EH (cell line): ENCODE data around the gene DGKH.
A peak's percentile ranks its signal among the peaks of the same experiment; 100 is the strongest.

ENCODE experiments used
- DNase-seq: peaks from one replicate; pipeline ENCODE4 v3.0.0-alpha.2; 2015; ENCODE audit warnings: low read depth

DGKH gene

DNA sequence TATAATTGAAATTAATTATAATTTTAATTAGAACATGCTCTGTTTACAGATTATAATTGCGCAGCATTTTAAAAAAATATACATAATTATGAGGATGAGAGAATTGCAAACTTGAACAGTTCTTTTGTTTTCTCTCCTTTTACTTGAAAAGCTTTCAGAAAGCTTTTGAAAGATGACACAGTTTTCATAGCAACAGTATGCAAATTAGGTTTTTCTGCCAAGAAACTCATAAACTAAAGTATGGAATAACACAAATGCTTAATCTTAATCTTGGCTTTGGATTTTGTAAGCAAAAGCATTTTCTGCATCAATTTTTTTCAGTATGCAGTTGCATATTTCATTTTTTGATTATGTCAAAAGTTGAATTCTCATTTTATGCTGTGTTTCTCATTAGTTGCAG lies 190.7 kb downstream of the DGKH start:
- no peak for DNase-seq

DNA sequence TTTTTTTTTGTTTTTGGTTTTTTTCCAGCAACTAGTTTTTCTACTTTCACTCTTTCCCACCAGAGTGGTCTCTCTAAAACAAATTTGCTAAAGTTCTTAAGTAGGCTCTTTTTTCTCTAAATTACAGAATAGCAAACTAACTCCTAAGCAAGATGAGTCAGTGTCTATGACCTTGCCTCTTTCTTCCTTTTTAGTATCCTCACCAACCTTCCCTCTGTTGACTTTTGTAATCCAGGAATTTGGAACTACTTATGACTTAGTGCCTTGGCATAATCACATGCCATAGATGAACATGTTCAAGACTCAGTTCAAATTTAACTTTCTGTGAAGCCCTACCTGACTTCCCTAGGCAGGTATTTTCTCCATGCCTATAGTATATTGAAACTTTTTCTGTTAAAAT lies 191.2 kb downstream of the DGKH start:
- DNase-seq: peak; percentile 52

DNA sequence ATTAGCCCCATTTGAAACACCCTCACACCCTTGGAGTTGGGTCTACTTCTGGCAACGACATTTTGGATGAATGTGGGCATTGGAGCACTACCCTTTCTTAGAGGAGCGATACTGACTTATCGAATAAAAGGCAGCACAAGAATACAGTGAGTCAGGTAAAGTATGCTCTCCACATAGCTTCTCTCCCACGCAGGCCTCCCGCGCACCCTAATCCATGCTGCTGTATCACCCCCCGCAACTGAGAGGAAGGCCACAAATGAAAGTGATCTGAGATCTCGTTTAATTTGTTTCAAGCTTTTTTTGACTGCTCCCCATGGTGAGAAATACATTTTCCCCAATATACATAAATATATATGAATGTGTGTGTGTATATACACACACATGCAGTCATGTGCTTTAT lies 198.1 kb downstream of the DGKH start:
- DNase-seq: no peak

DNA sequence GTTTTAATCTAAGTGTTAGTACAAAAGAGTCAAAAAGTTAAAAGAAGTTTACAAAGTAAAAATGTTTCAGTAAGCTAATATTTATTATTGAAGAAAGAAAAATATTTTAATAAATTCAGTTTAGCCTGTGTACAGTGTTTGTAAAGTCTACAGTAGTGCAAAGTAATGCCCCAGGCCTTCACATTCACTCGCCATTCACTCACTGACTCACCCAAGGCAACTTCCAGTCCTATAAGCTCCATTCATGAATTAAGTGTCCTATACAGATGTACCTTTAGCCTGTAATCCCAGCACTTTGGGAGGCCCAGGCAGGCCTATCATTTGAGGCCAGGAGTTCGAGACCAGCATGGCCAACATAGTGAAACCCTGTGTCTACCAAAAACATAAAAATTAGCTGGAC lies 199.4 kb downstream of the DGKH start:
- peak; percentile 20 for DNase-seq

DNA sequence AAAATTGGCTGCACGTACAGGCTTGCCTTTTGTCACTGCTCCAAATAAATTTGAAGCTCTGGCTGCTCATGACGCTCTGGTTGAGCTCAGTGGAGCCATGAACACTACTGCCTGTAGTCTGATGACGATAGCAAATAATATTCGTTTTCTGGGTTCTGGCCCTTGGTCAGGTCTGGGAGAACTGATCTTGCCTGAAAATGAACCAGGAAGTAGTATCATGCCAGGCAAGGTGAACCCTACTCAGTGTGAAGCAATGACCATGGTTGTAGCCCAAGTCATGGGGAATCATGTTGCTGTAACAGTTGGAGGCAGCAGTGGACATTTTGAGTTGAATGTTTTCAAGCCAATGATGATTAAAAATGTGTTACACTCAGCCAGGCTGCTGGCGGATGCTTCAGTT lies 207.4 kb downstream of the DGKH start:
- DNase-seq: no peak

DNA sequence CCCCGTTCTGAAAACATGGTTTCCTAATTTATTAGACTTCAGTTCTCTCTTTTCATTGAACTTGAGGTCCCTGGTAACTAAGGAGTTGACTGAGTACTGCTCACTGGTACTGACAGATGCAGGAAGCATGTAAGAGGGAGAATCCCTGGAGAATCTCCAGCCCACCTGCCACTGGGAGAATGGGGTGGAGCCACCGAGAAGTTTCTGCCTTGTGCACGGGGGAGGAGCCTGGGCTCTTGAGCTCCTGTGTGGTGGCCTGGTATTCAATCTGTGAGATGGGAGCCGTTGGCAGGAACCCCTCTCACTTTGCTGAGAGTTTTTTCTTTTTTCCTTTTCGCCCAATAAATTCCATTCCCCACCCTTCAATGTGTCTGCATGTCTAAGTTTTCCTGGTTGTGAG lies 210.3 kb downstream of the DGKH start:
- DNase-seq: no peak

DNA sequence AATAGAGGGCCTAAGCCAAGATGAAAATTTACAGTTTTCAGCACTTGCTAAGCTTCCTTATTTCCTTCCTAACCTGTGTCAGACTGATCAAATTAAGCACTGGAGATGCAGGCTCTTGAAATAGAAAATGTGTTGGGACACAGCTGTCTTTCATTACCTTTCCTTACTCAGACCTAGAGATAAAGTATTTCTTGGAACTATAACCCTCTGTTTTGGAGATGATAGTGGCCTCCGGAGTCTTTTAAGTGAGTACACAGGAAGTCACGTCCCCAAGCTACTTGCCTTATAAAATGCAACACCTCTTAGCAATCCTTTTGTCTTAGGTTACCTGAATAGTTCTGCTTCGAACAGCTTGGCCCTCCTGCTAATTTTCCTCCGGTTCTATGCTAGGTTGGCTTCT lies 211.1 kb downstream of the DGKH start:
- no peak for DNase-seq

DNA sequence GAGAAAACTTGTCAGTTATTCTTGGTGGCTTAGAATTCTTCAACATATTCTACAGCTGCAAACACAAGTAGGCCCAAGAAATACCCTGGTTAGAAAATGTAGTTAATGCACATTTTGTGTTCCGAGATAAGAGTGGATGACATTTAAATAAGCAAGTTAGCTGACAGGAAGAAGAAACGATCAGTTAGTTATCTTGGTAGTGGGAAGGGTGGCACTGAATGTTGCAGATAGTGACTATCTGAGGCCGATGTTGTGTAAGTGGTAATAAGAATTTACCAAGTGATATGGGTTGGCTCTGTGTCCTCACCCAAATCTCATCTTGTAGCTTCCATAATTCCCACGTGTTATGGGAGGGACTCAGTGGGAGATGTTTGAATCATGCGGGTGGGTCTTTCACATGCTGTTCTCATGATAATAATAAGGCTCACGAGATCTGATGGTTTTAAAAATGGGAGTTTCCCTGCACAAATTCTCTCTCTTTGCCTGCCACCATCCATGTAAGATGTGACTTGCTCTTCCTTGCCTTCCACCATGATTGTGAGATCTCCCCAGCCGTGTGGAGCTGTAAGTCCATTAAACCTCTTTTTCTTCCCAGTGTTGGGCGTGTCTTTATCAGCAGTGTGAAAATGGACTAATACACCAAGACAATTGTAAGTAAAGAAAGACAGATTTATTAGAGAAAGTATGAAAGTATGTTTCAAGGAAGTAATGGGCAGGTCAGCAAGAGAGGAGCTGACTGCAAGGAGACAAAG lies 212.6 kb downstream of the DGKH start:
- no peak for DNase-seq

DNA sequence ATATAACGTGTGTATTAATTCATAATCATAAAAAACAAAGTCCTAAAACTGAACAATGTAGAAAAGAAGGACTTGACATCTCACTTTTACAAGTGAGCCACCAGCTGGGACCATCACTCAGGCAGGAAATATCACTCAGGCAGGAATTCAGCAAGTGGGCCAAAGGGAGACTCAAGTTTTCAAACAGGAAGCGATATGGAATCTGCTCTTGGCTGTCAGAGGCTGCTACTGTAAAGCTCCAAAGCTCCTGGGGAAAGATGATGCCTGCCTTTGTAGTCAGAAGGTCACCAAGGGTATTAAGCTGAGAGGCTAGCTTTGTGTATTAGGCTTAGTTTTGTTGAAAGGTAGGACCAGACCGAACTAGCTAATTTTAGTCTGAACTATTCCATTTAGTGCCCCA lies 218.0 kb downstream of the DGKH start:
- DNase-seq: peak; percentile 71

DNA sequence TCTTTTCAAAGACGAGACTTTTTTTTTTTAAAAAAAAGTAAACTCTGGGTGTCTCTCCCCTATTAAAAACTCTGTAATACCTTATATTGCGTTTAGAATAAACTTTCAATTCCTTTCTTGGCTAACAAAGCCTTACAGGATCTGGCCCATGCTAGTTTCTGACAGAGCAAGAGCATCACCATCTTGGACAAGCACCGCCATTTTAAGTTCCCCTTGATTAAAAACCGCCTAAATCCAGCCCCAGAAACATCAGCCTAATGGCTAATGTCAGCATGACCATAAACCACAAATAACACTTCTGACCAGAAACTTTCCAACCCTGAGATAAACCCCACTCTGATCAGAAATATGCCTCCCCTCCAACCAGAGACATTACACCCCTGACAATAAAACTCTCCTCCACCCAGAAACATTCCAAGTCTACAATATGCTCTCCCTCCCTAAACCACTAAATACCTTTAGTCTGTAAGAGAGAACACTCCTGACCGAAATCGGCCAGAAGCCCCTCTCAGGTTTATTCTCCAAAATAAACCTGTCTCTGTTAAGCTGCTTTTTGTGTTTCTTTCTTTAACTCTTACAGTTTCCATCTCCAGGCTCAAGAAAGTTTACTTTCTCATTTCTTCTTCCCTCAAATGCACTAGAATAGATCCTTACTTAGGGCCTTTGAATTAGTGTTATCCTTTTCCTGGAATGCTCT lies 221.9 kb downstream of the DGKH start:
- no peak for DNase-seq

DNA sequence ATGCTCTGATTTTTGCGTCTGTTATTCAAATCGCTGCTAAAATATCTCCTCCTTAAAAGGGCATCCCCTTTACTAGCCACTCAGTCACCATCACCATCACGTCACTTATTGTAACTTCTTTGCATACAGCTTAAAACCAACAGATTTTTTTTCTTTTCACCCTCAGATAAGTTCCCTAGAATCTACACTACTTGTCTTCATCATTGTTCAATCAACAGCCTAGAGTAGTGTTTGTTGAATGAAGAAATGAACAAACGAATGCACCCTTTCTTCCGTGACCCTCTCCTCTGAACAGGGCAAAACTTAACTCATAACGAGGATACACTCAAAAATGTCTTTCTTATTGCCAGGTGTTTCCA lies 222.4 kb downstream of the DGKH start:
- DNase-seq: no peak

DNA sequence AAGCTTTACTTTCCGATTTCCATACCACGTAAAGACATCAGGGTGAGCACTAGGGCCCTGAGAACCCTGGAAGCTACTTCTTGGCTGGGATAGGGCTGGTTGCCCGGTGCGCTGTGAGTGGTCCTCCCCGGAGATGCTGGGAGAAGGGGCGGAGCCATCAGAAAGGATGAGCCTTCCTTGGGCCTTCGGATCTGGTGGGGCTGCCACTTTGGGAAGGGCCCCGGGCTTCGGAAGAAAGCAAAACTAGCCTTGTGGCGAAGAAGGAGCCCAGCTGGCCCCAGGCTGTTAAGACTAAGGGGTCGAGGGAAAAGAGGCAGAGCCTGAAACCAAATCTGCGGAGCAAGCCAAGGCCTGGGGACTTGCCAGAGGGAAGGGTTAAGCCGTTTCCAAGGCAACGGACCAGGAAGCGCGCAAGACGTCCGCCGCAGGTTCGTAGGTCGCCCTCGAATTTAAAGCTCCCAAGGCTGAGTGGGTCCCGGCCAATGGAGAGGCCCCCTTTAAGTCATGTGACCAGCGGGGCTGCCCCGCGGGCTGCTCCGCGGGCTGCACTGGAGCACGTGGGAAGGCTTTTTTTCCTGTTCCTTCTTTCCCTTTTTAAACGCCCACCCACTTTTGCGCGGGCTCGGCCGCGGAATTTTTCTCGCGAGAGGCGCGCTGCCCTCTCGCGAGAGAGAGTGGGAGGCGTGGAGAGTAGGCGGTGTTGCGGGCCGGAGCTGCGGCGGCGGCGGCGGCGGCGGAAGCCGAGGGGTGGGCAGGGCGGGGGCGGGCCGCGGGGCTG lies 223.1 kb downstream of the DGKH start:
- DNase-seq: peak; percentile 99

DNA sequence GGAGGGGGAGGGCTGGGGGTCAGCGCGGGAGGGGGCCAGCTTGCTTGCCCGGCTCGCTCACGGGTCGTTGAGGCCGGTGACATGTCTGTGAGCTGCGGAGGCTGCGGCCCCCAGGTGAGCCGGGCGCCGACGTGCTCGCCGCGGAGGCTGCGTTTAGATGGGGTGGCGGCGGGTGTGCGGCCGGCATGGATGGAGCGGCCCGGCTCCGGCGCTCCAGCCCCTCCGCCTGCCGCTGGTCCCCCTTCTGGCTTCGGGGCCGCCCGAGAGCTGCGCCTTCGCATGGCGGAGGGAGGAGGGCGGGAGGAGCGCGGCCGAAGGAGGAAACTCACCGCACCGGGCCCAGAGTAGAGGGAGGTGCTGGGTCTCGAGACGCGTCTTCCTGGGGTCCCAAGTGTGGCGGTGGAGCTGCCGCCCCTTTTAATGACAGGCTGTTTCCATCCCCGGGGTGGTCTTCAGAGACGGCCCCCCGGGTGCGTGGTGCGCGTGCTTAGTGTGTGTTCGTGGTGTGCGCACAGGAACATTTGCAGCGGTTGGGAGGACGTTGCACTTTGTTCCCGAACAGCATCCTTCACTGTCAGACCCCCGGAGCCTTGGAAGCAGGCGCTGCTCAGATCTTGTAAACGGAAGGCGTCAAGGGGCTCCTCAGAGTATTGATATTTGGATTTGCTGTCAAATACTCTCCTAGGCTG lies 223.8 kb downstream of the DGKH start, which contains the start of gene AKAP11:
Gene AKAP11 (plus strand): TSS at position 38 of the 689 bp plus-strand sequence. CDS start 14,197 bp downstream, outside the sequence.
- peak; percentile 58 for DNase-seq

DNA sequence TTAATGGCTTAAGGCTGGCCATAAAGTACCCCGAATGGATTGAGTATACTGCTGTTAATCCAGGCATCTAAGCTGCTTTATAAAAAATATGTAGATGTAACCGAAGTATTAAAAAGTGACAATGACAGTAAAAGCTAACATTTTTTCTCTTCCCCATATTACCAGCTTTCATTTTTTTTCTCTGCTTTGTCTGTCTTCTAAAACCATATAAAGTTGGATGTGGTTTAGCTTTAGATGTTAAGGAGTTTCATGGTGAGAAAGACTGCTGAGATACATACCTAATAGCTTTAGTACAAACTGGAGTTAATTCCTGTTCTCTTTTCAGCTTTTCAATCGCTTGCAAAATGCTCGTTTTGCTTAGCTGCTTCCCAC lies 224.3 kb downstream of the DGKH start:
- DNase-seq: peak; percentile 8

DNA sequence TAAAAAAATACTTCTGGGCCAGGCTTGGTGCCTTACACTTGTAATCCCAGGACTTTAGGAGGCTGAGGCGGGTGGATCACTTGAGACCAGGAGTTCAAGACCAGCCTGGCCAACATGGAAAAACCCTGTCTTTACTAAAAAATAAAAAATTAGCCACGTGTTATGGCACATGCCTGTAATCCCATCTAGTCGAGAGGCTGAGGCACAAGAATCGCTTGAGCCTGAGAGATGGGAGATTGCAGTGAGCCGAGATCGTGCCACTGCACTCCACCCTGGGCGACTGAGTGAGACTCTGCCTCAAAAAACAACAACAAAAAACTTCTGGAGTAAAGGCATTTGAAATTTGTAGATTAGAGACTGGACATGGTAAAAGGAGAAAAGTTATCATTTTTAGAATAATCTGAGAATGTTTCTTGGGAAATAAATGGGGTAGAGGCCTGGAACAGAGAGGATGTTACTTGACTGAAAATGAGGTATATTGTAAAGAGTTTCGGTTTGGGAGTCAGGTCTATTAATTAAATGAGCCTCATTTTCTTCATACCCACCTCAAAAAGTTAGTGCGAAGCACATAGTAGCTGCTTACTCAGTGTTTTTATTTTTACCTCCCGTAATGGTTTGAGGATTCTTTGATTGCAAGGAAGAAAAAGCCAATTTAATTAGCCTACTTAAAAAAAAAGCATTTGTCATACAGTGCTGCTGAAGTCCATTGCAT lies 226.1 kb downstream of the DGKH start:
- no peak for DNase-seq

DNA sequence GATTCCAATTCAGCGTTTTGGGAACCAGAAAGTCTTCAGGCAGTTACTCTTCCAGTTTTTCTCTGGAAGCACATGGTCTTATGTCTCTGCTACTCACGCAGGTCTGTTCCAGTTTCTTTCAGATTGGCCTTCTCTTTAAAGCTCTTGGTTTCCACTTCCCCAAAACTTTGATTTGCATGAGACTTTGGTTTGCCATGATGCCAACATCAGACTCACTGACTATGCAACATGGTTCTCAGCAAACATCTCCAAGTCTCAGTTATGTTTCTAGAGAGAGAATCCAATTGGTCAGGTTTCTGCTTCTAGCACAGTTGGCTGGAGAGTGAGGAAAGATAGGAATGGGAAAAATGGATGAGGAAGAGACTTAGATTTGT lies 226.6 kb downstream of the DGKH start:
- peak; percentile 7 for DNase-seq

DNA sequence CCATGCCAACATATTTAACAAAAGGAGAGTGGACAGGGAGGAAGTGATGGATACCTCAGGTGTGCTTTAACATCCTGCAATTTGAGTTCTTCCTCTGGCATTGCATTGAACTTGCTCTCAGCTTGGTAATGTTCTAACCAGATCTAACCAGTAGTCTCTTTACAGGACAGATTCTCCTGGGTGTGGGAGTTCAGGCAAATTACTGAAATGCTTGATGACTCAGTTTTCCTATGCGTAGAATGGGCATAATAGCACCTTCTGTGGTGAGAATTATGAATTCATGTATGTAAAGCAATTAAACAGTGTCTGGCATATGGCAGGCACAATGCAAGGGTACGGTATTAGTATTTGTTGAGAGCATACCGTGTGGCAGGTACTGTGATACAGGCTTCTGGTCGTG lies 227.1 kb downstream of the DGKH start:
- no peak for DNase-seq

DNA sequence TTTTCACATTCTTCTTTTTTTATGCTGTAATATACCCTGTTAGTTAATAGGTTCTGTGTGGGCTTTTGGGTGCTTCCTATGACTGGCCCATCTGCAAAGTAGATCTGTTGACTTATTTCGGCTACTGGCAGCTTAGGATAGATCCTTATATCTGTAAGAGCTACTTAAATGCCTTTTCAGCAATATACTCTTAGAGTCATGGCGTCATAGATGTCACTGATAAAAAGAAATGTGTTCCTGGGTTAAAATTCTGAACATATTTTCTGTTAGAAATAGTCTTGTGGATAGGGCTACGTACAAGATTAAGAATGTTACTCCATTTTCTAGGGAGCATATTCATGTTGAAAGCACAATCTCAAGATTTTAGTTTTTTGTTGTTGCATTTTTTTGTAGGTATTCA lies 228.2 kb downstream of the DGKH start:
- no peak for DNase-seq

DNA sequence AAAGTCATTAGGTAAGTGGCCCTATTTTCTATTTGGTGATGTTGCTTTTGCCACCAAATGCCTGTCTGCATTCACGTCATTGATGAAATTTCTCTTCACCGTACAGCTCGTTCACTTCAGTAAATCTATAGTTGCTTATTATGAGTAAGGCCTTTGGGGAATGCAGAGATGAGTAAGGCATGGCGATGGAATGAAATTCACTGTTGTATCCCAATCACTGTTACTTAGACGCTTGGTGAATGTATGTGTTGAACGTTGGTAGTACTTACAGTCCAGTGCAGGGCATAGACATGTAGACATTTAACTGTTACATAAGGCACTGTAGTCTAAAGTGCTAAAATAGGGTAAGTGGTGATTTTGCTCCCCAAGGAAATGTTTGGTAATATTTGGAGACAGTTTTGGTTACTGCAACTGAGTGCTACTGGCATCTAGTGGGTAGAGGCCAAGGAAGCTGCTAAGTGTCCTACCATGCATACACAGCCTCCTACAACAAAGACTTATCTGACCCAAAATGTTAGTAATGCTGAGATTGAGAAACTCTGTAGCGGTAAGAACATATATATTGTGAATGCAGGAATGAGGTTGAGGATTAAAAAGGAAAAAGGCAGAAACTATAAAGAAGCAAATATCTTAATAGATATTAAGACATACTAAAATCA lies 229.3 kb downstream of the DGKH start:
- DNase-seq: peak; percentile 7

DNA sequence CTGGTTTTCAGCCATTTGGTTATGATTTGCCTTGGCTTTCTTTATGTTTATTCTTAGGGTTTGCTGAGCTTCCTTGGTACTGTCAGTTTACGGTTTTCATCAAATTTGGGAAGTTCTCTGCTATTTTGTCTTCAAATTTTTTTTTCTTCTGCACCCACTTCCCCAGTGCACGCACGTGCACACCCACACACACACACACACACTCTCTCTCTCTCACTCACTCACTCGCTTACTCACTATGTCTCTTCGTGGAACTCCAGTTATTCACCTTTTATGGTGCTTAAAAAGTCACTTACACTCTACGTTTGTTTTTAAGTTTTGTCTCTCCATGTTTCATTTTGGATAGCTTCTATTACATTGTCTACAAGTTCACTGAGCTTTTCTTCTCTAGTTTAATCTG lies 230.6 kb downstream of the DGKH start:
- DNase-seq: no peak

DNA sequence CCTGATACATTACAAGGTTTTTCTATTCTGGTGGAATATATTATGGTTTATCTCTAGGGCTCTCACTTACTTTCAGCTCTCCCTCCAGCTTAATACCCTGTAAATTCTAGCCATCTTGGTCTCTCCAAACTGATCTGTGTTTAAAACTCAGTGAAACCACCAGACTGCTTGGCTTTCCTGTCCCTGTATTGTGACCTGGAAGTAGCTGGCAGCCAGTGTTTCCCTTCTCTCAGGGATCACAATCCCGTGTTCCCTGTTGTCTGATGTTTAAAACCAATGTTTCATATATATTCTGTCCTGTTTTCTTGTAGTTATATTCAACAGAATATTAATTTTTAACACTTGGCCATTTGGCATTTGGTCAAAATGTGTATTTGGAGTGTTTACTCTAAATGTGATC lies 231.5 kb downstream of the DGKH start:
- no peak for DNase-seq
